Measurements from ENCODE around the gene RNF187.

GRCh38 chr1:228508840-228509415 lies 21.7 kb downstream of the RNF187 start:
- TF ChIP-seq ZNF274 (IDR thresholded peaks at IDR 0.05; ENCODE audit: low read depth, low read length), result no peak
- TF ChIP-seq YY1 (IDR thresholded peaks at IDR 0.05; ENCODE audit: insufficient read depth, insufficient read length), result no peak
- no peak for TF ChIP-seq SUZ12 (IDR thresholded peaks at IDR 0.05; ENCODE audit: extremely low read depth, insufficient read depth, insufficient read length)
